HepG2 (cell line): ENCODE results near the gene ANKLE1. TPM values are rescaled to one million over a fixed set of nuclear protein-coding genes. Genes with fewer than 3 reads are reported as not detected.

ENCODE experiments used
- ADNP ChIP-seq: sonication (generic); formaldehyde crosslinking; IDR thresholded peaks from 2 replicates; pipeline ENCODE4 v1.4.0; 2020; ENCODE audit warnings: missing genetic modification reagents
- E2F1 ChIP-seq: sonication (generic); formaldehyde crosslinking; IDR thresholded peaks from 2 replicates; pipeline ENCODE4 v1.5.0; 2020; ENCODE audit warnings: missing genetic modification reagents
- EEA1 ChIP-seq: sonication (generic); formaldehyde crosslinking; IDR thresholded peaks from 2 replicates; pipeline ENCODE4 v1.5.1; 2020; ENCODE audit warnings: mild to moderate bottlenecking, missing genetic modification reagents, borderline replicate concordance
- FOXJ3 ChIP-seq: sonication (generic); formaldehyde crosslinking; IDR thresholded peaks from 2 replicates; pipeline ENCODE4 v1.4.0; 2020; ENCODE audit warnings: missing genetic modification reagents, mild to moderate bottlenecking, borderline replicate concordance
- HNRNPUL1 ChIP-seq: fragments of 200-400 bp; formaldehyde crosslinking; IDR thresholded peaks from 2 replicates; pipeline ENCODE4 v1.6.1; 2017; ENCODE audit warnings: low read depth, mild to moderate bottlenecking, low read length, moderate library complexity
- MTA1 ChIP-seq: sonication (generic); formaldehyde crosslinking; IDR thresholded peaks from 2 replicates; pipeline ENCODE4 v1.4.0; 2020; ENCODE audit warnings: missing genetic modification reagents, mild to moderate bottlenecking, borderline replicate concordance
- POLR2G ChIP-seq: fragments of 200-400 bp; formaldehyde crosslinking; IDR thresholded peaks from 2 replicates; pipeline ENCODE4 v1.6.1; 2018; ENCODE audit warnings: mild to moderate bottlenecking, low read depth, low read length, moderate library complexity
- SMARCC2 ChIP-seq: fragments of 450-650 bp; IDR thresholded peaks from 2 replicates; pipeline ENCODE4 v1.6.1; 2017; ENCODE audit warnings: antibody characterized with exemption, mild to moderate bottlenecking
- SP1 ChIP-seq, 2 experiments: fragments of 450-650 bp in 1 of 2; sonication (generic) in 1 of 2; formaldehyde crosslinking in 1 of 2; IDR thresholded peaks; 2 replicates each; pipeline versions ENCODE4 v1.4.0 to v1.6.1; 2016 to 2020; ENCODE audit warnings: missing genetic modification reagents in 1 of 2
- U2AF2 ChIP-seq: fragments of 200-400 bp; formaldehyde crosslinking; IDR thresholded peaks from 2 replicates; pipeline ENCODE4 v1.6.1; 2017; ENCODE audit warnings: low read depth, mild to moderate bottlenecking, low read length
- ZKSCAN1 ChIP-seq: fragments of 150-350 bp; IDR thresholded peaks from 2 replicates; pipeline ENCODE4 v1.6.1; 2014; ENCODE audit warnings: low read length
- ZNF337 ChIP-seq: sonication (generic); formaldehyde crosslinking; IDR thresholded peaks from 2 replicates; pipeline ENCODE4 v1.5.1; 2020; ENCODE audit warnings: missing genetic modification reagents, low read depth, mild to moderate bottlenecking, borderline replicate concordance
- ZNF350 ChIP-seq: sonication (generic); formaldehyde crosslinking; IDR thresholded peaks from 2 replicates; pipeline ENCODE4 v1.4.0; 2020; ENCODE audit warnings: mild to moderate bottlenecking, low read depth, missing genetic modification reagents, borderline replicate concordance
- ZNF354B ChIP-seq: sonication (generic); formaldehyde crosslinking; IDR thresholded peaks from 2 replicates; pipeline ENCODE4 v1.8.0; 2022; ENCODE audit warnings: mild to moderate bottlenecking, missing genetic modification reagents
- ZNF768 ChIP-seq: sonication (generic); formaldehyde crosslinking; IDR thresholded peaks from 2 replicates; pipeline ENCODE4 v1.4.0; 2020; ENCODE audit warnings: missing genetic modification reagents
- polyA plus RNA-seq, 8 experiments: library from polyadenylated mRNA; depleted of rRNA in 3 of 8; stranded (reverse) in 7 of 8; unstranded in 1 of 8; fragments of >200 nt; fragmentation: Illumina TruSeq in 4 of 8; extraction: Trizol in 4 of 8; gene quantifications; 2 replicates each; pipeline versions ENCODE4 v1.2.1 to v1.2.3, GENCODE V29; 2011 to 2016; ENCODE audit warnings: low read depth in 4 of 8, missing spikeins in 1 of 8, mixed read lengths in 1 of 8; ENCODE audit not compliant: insufficient read depth in 1 of 8
- total RNA-seq, 5 experiments: library from RNA; depleted of rRNA; stranded (reverse); fragments of >200 nt; fragmentation: Illumina TruSeq; extraction: Trizol; gene quantifications; 2 replicates each; pipeline ENCODE4 v1.2.3, GENCODE V29; 2016; ENCODE audit warnings: low read depth in 1 of 5
- TF ChIP-seq, protein P1 (sequence below), 2 experiments: sonication (generic) in 1 of 2; formaldehyde crosslinking in 1 of 2; IDR thresholded peaks; 2 replicates each; pipeline versions ENCODE4 v1.6.1 to v1.9.0; 2014 to 2022; ENCODE audit warnings: antibody characterized with exemption in 1 of 2, borderline replicate concordance in 1 of 2, inconsistent platforms in 1 of 2, low read depth in 1 of 2, missing genetic modification reagents in 1 of 2
- TF ChIP-seq, protein P2 (sequence below): sonication (generic); formaldehyde crosslinking; IDR thresholded peaks from 2 replicates; pipeline ENCODE4 v1.4.0; 2020; ENCODE audit warnings: missing genetic modification reagents
- TF ChIP-seq, protein P3 (sequence below): sonication (generic); formaldehyde crosslinking; IDR thresholded peaks from 2 replicates; pipeline ENCODE4 v1.4.0; 2020; ENCODE audit warnings: mild to moderate bottlenecking, missing genetic modification reagents

ANKLE1 gene
- total and polyA plus RNA-seq, 2 of the 13 experiments (the other 11 are each of a cell fraction or from before 2014, with no cell fraction given): 0.69 to 1.5 TPM

DNA sequence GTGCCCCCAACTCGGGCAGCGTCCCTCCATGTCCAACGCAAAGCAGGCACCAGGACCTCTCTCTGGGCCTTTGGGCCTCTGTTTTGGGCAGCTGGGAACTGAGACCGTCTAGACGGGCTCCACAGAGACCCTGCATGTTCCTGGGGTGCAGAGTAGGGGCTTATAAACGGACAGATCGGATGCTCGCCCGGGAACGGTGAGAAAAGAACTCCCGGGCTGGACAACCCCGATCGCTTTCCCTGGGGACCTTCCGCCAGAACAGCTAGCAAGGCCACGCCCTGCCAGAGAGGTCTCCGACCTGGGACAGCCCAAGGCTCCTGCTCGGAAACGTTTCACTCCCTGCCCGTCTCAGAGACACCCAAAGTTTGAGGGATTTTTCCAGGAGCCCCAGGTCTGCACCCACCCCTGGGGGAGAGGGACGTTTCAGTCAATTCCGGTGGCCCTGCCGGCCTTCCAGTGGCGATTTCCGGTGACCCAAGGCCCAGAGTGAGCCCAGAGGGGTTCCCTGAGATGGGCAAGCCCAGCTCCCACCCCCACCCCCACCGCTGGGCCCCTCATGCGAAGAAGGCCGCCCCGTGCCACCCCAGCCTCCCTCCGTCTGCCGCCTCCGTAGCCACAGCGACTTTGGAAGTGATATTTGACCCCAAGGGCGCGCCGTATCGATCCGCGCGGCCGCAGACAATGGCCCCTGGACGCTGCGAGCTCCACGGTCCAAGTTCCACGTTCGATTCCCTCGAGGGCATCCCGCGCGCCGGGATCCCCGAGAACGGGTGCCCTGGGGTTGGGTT is 37.7 kb upstream of the ANKLE1 start (continued):
- no peak for TF ChIP-seq SP1 (IDR thresholded peaks at IDR 0.05)
- no peak for TF ChIP-seq SP1 (CRISPR knock-in tag; IDR thresholded peaks at IDR 0.05)
- TF ChIP-seq HNRNPUL1: no peak
- TF ChIP-seq POLR2G: peak; percentile 42; the same call in 1 of the 2 replicates
- no peak; the same call in 1 of the 2 replicates for TF ChIP-seq ADNP (CRISPR knock-in tag)
- no peak for TF ChIP-seq SMARCC2
- TF ChIP-seq, protein P1, sequence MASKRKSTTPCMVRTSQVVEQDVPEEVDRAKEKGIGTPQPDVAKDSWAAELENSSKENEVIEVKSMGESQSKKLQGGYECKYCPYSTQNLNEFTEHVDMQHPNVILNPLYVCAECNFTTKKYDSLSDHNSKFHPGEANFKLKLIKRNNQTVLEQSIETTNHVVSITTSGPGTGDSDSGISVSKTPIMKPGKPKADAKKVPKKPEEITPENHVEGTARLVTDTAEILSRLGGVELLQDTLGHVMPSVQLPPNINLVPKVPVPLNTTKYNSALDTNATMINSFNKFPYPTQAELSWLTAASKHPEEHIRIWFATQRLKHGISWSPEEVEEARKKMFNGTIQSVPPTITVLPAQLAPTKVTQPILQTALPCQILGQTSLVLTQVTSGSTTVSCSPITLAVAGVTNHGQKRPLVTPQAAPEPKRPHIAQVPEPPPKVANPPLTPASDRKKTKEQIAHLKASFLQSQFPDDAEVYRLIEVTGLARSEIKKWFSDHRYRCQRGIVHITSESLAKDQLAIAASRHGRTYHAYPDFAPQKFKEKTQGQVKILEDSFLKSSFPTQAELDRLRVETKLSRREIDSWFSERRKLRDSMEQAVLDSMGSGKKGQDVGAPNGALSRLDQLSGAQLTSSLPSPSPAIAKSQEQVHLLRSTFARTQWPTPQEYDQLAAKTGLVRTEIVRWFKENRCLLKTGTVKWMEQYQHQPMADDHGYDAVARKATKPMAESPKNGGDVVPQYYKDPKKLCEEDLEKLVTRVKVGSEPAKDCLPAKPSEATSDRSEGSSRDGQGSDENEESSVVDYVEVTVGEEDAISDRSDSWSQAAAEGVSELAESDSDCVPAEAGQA (IDR thresholded peaks at IDR 0.05; ENCODE audit: low read depth): no peak
- TF ChIP-seq, protein P1 (CRISPR knock-in tag; IDR thresholded peaks at IDR 0.05; ENCODE audit: borderline replicate concordance): no peak
- TF ChIP-seq, protein P2, sequence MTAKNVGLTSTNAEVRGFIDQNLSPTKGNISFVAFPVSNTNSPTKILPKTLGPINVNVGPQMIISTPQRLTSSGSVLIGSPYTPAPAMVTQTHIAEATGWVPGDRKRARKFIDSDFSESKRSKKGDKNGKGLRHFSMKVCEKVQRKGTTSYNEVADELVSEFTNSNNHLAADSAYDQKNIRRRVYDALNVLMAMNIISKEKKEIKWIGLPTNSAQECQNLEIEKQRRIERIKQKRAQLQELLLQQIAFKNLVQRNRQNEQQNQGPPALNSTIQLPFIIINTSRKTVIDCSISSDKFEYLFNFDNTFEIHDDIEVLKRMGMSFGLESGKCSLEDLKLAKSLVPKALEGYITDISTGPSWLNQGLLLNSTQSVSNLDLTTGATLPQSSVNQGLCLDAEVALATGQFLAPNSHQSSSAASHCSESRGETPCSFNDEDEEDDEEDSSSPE (CRISPR knock-in tag): peak; percentile 41; the same call in 1 of the 2 replicates
- TF ChIP-seq ZNF354B (CRISPR knock-in tag): no peak
- TF ChIP-seq MTA1 (CRISPR knock-in tag): peak; percentile 71; the same call in 1 of the 2 replicates
- no peak for TF ChIP-seq ZKSCAN1
- TF ChIP-seq, protein P3, sequence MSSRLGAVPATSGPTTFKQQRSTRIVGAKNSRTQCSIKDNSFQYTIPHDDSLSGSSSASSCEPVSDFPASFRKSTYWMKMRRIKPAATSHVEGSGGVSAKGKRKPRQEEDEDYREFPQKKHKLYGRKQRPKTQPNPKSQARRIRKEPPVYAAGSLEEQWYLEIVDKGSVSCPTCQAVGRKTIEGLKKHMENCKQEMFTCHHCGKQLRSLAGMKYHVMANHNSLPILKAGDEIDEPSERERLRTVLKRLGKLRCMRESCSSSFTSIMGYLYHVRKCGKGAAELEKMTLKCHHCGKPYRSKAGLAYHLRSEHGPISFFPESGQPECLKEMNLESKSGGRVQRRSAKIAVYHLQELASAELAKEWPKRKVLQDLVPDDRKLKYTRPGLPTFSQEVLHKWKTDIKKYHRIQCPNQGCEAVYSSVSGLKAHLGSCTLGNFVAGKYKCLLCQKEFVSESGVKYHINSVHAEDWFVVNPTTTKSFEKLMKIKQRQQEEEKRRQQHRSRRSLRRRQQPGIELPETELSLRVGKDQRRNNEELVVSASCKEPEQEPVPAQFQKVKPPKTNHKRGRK: no peak
- TF ChIP-seq E2F1 (CRISPR knock-in tag): peak; percentile 75; the same call in 1 of the 2 replicates
- 0 out of 2 replicates have a peak, but pooled peaks have one; percentile 41 for TF ChIP-seq ZNF337 (CRISPR knock-in tag)
- no peak for TF ChIP-seq U2AF2
- TF ChIP-seq ZNF350 (CRISPR knock-in tag): no peak
- 0 out of 2 replicates have a peak, but pooled peaks have one; percentile 17 for TF ChIP-seq FOXJ3 (CRISPR knock-in tag)
- peak; percentile 34; the same call in 1 of the 2 replicates for TF ChIP-seq ZNF768 (CRISPR knock-in tag)
- TF ChIP-seq EEA1: no peak
